ENCODE measurements around the gene NDUFA5.
"Not testable (repeated sequence)": the region's sequence is repeated elsewhere in the genome, so short reads cannot be mapped to it uniquely, and the experiment has no call there.

NDUFA5 gene

DNA sequence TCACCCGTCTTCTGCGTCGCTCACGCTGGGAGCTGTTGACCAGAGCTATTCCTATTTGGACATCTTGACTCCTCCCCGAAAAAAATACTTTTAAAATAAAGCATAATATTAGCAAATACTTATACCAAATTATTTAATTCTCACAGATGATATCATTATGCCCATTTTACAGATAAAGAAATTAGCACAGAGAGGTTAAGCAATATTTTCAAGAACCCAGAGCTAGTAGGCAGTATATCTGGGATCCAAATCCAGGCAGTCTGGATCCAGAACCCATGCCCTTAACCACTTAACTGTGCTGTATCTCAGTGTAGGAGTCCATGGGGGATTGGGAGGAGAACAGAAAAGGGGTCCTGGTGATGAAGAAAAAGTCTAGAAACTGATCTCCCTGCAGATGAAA is 29.4 kb downstream of the NDUFA5 start:
- TF ChIP-seq, protein P1, sequence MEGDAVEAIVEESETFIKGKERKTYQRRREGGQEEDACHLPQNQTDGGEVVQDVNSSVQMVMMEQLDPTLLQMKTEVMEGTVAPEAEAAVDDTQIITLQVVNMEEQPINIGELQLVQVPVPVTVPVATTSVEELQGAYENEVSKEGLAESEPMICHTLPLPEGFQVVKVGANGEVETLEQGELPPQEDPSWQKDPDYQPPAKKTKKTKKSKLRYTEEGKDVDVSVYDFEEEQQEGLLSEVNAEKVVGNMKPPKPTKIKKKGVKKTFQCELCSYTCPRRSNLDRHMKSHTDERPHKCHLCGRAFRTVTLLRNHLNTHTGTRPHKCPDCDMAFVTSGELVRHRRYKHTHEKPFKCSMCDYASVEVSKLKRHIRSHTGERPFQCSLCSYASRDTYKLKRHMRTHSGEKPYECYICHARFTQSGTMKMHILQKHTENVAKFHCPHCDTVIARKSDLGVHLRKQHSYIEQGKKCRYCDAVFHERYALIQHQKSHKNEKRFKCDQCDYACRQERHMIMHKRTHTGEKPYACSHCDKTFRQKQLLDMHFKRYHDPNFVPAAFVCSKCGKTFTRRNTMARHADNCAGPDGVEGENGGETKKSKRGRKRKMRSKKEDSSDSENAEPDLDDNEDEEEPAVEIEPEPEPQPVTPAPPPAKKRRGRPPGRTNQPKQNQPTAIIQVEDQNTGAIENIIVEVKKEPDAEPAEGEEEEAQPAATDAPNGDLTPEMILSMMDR (IDR thresholded peaks at IDR 0.05) = no peak
- no peak overlapping the region for H3K27ac ChIP-seq

DNA sequence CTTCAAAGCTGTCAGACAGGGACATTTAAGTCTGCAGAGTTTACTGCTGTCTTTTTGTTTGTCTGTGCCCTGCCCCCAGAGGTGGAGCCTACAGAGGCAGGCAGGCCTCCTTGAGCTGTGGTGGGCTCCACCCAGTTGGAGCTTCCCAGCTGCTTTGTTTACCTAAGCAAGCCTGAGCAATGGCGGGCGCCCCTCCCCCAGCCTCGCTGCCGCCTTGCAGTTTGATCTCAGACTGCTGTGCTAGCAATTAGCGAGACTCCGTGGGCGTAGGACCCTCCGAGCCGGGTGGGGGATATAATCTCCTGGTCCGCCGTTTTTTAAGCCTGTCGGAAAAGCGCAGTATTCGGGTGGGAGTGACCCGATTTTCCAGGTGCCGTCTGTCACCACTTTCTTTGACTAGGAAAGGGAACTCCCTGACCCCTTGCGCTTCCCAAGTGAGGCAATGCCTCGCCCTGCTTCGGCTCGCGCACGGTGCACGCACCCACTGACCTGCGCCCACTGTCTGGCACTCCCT is 29.8 kb downstream of the NDUFA5 start:
- not testable (repeated sequence) for H3K36me3 ChIP-seq; H3K27ac ChIP-seq; H3K9me3 ChIP-seq; H3K4me3 ChIP-seq (ENCODE audit: low read depth in 1 of 2, low read length in 1 of 2); H3K4me1 ChIP-seq (ENCODE audit: control insufficient read depth in 1 of 2, insufficient read depth in 1 of 2, low read depth in 1 of 2, low read length in 1 of 2)
- peaks cover 45% of the 10 kb centered on the region for H3K27me3 ChIP-seq

More for the DNA sequence above, 29.4 kb downstream of the NDUFA5 start:
- peaks cover 0 to 5% of the 10 kb centered on the region in 2 experiments for H3K4me1 ChIP-seq (ENCODE audit: control insufficient read depth in 1 of 2, insufficient read depth in 1 of 2, low read depth in 1 of 2, low read length in 1 of 2)
- H3K27me3 ChIP-seq = peaks cover 50% of the 10 kb centered on the region
- no peaks in the 10 kb centered on the region for H3K36me3 ChIP-seq
- no peak overlapping the region for H3K4me3 ChIP-seq (ENCODE audit: low read depth in 1 of 2, low read length in 1 of 2)
- H3K9me3 ChIP-seq = no peaks in the 10 kb centered on the region

DNA sequence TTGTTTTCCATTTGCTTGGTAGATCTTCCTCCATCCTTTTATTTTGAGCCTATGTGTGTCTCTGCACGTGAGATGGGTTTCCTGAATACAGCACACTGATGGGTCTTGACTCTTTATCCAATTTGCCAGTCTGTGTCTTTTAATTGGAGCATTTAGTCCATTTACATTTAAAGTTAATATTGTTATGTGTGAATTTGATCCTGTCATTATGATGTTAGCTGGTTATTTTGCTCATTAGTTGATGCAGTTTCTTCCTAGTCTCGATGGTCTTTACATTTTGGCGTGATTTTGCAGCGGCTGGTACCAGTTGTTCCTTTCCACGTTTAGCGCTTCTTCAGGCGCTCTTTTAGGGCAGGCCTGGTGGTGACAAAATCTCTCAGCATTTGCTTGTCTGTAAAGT is 31.1 kb downstream of the NDUFA5 start:
- H3K4me1 ChIP-seq (ENCODE audit: control insufficient read depth in 1 of 2, insufficient read depth in 1 of 2, low read depth in 1 of 2, low read length in 1 of 2); H3K9me3 ChIP-seq; H3K36me3 ChIP-seq; H3K27ac ChIP-seq; H3K4me3 ChIP-seq (ENCODE audit: low read depth in 1 of 2, low read length in 1 of 2): not testable (repeated sequence)
- H3K27me3 ChIP-seq = peaks cover 38% of the 10 kb centered on the region

DNA sequence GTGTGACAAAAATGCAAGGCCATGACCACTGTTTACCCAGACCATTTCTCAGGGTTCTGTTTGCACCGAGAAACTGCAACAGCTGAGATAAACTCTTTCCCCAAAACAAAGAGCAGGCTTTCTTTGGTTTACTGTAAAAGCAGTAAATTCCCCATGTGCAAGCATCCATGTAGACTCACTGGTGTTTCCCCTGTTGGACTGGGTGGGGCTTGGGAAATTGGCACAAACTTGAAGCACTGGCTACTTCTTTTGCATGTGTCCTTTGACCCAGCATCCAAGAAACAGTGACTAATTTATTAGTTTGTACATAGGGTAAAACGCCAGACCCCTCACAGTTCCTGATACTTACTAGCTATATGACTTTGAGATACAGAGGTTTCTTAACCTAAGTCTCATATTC is 35.6 kb downstream of the NDUFA5 start:
- TF ChIP-seq, protein P1 (IDR thresholded peaks at IDR 0.05) = no peak
- H3K27me3 ChIP-seq = peaks cover 19% of the 10 kb centered on the region
- no peaks in the 10 kb centered on the region for H3K4me1 ChIP-seq (ENCODE audit: control insufficient read depth in 1 of 2, insufficient read depth in 1 of 2, low read depth in 1 of 2, low read length in 1 of 2)

DNA sequence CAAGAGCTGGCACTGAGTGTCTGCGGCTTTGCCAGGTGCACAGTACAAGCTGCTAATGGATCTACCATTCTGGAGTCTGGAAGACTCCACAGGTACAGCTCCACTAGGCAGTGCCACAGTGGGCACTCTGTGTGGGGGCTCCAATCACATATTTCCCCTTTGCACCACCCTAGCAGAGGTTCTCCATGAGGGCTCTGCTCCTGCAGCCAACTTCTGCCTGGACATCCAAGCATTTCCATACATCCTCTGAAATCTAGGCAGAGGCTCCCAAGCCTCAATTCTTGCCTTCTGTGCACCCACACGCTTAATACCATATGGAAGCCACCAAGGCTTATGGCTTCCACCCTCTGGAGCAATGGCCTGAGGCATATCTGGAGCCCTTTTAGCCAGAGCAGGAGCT is 52.4 kb downstream of the NDUFA5 start:
- Histone ChIP-seq H3K4me1 (ENCODE audit: control insufficient read depth in 1 of 2, insufficient read depth in 1 of 2, low read depth in 1 of 2, low read length in 1 of 2) (no peaks in the 10 kb centered on the region), H3K4me3 (ENCODE audit: low read depth in 1 of 2, low read length in 1 of 2) (no peak overlapping the region), H3K27me3 (peaks cover 7% of the 10 kb centered on the region), H3K36me3 (no peaks in the 10 kb centered on the region), H3K27ac (no peak overlapping the region), H3K9me3 (no peaks in the 10 kb centered on the region)
- TF ChIP-seq, protein P1 (IDR thresholded peaks at IDR 0.05) = no peak

More for the DNA sequence above, 35.6 kb downstream of the NDUFA5 start:
- Histone ChIP-seq H3K27ac (no peak overlapping the region), H3K9me3 (no peaks in the 10 kb centered on the region), H3K4me3 (ENCODE audit: low read depth in 1 of 2, low read length in 1 of 2) (no peak overlapping the region), H3K36me3 (no peaks in the 10 kb centered on the region)

DNA sequence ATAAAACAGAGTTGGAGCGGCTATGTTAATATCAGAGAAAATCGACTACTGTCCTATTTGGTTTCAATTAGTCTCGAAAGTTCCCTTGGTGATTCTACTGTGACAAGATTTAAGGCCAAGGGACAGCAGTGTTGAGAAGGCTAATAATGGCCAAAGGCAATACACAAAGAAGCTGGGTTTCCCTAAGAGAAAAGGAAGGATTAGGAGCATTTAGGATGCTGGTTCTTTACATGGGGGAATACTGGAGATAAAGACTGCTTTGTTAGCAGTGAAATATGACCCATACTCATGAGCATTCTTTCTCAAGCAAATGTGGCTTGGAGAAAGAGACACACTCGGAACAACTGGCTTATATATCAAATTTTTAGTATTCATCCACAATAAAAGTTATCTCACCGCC is 55.4 kb downstream of the NDUFA5 start:
- Histone ChIP-seq H3K9me3 (no peaks in the 10 kb centered on the region), H3K36me3 (no peaks in the 10 kb centered on the region), H3K4me3 (ENCODE audit: low read depth in 1 of 2, low read length in 1 of 2) (no peak overlapping the region), H3K4me1 (ENCODE audit: control insufficient read depth in 1 of 2, insufficient read depth in 1 of 2, low read depth in 1 of 2, low read length in 1 of 2) (no peaks in the 10 kb centered on the region), H3K27ac (no peak overlapping the region), H3K27me3 (peaks cover 8% of the 10 kb centered on the region)
- TF ChIP-seq, protein P1 (IDR thresholded peaks at IDR 0.05) = no peak

Data from neutrophil (primary cell).